HepG2 (cell line): Measurements from ENCODE around the gene ANXA9. TPM values are rescaled to one million over a fixed set of nuclear protein-coding genes. Genes with fewer than 3 reads are reported as not detected.
A peak's percentile ranks its signal among the peaks of the same experiment; 100 is the strongest.

Experiments used
- ESRRA ChIP-seq: sonication (generic); formaldehyde crosslinking; IDR thresholded peaks from 2 replicates; pipeline ENCODE4 v1.5.1; 2020; ENCODE audit warnings: mild to moderate bottlenecking, low read depth, missing genetic modification reagents
- FOXO4 ChIP-seq: sonication (generic); formaldehyde crosslinking; conservative IDR thresholded peaks from 2 replicates; pipeline ENCODE4 v1.8.1; 2023; ENCODE audit warnings: missing genetic modification reagents
- HIC2 ChIP-seq: sonication (generic); formaldehyde crosslinking; IDR thresholded peaks from 2 replicates; pipeline ENCODE4 v1.9.0; 2022; ENCODE audit warnings: low read depth, missing genetic modification reagents
- KMT2B ChIP-seq: IDR thresholded peaks from 2 replicates; pipeline ENCODE4 v1.6.1; 2016; ENCODE audit warnings: missing genetic modification reagents, missing compliant biosample characterization
- MIER3 ChIP-seq: IDR thresholded peaks from 2 replicates; pipeline ENCODE4 v1.6.1; 2016; ENCODE audit warnings: missing compliant biosample characterization, borderline replicate concordance
- RAD21 ChIP-seq: fragments of 450-650 bp; formaldehyde crosslinking; IDR thresholded peaks from 2 replicates; pipeline ENCODE4 v1.5.0; 2020; ENCODE audit warnings: mild to moderate bottlenecking
- SRY ChIP-seq: sonication (generic); formaldehyde crosslinking; IDR thresholded peaks from 2 replicates; pipeline ENCODE4 v1.8.0; 2022; ENCODE audit warnings: mild to moderate bottlenecking, missing genetic modification reagents
- XBP1 ChIP-seq: sonication (generic); formaldehyde crosslinking; IDR thresholded peaks from 2 replicates; pipeline ENCODE4 v1.5.0; 2020; ENCODE audit warnings: missing genetic modification reagents
- ZFP91 ChIP-seq: sonication (generic); formaldehyde crosslinking; IDR thresholded peaks from 2 replicates; pipeline ENCODE4 v1.9.0; 2022; ENCODE audit warnings: missing genetic modification reagents, mild to moderate bottlenecking, borderline replicate concordance
- ZNF34 ChIP-seq: sonication (generic); formaldehyde crosslinking; IDR thresholded peaks from 2 replicates; pipeline ENCODE4 v1.4.0; 2020; ENCODE audit warnings: mild to moderate bottlenecking, missing genetic modification reagents, borderline replicate concordance
- ZNF770 ChIP-seq: sonication (generic); formaldehyde crosslinking; IDR thresholded peaks from 2 replicates; pipeline ENCODE4 v1.5.0; 2020; ENCODE audit warnings: mild to moderate bottlenecking, missing genetic modification reagents
- polyA plus RNA-seq, 8 experiments: library from polyadenylated mRNA; depleted of rRNA in 3 of 8; stranded (reverse) in 7 of 8; unstranded in 1 of 8; fragments of >200 nt; fragmentation: Illumina TruSeq in 4 of 8; extraction: Trizol in 4 of 8; gene quantifications; 2 replicates each; pipeline versions ENCODE4 v1.2.1 to v1.2.3, GENCODE V29; 2011 to 2016; ENCODE audit warnings: low read depth in 4 of 8, missing spikeins in 1 of 8, mixed read lengths in 1 of 8; ENCODE audit not compliant: insufficient read depth in 1 of 8
- total RNA-seq, 5 experiments: library from RNA; depleted of rRNA; stranded (reverse); fragments of >200 nt; fragmentation: Illumina TruSeq; extraction: Trizol; gene quantifications; 2 replicates each; pipeline ENCODE4 v1.2.3, GENCODE V29; 2016; ENCODE audit warnings: low read depth in 1 of 5
- TF ChIP-seq, protein P1 (sequence below): IDR thresholded peaks from 2 replicates; pipeline ENCODE4 v1.6.1; 2016; ENCODE audit warnings: missing compliant biosample characterization, missing genetic modification reagents, borderline replicate concordance
- TF ChIP-seq, protein P2 (sequence below): sonication (generic); formaldehyde crosslinking; IDR thresholded peaks from 2 replicates; pipeline ENCODE4 v1.4.0; 2020; ENCODE audit warnings: mild to moderate bottlenecking, missing genetic modification reagents
- TF ChIP-seq, protein P3 (sequence below), 2 experiments: sonication (generic) in 1 of 2; formaldehyde crosslinking in 1 of 2; IDR thresholded peaks; 2 replicates each; pipeline versions ENCODE4 v1.4.0 to v1.6.1; 2018 to 2020; ENCODE audit warnings: missing genetic modification reagents in 2 of 2, borderline replicate concordance in 1 of 2, low read depth in 1 of 2, mild to moderate bottlenecking in 1 of 2, missing biosample characterization in 1 of 2

Gene ANXA9
- total and polyA plus RNA-seq, 2 of the 13 experiments (the other 11 are each of a cell fraction or from before 2014, with no cell fraction given) = 13.3 to 23.9 TPM

- TF ChIP-seq, protein P1, sequence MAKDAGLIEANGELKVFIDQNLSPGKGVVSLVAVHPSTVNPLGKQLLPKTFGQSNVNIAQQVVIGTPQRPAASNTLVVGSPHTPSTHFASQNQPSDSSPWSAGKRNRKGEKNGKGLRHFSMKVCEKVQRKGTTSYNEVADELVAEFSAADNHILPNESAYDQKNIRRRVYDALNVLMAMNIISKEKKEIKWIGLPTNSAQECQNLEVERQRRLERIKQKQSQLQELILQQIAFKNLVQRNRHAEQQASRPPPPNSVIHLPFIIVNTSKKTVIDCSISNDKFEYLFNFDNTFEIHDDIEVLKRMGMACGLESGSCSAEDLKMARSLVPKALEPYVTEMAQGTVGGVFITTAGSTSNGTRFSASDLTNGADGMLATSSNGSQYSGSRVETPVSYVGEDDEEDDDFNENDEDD (CRISPR knock-in tag) = no peak
- TF ChIP-seq ZNF34 (peak; percentile 70; the same call in 1 of the 2 replicates), HIC2 (0 out of 2 replicates have a peak, but pooled peaks have one; percentile 26), ESRRA (no peak; the same call in 1 of the 2 replicates), MIER3 (0 out of 2 replicates have a peak, but pooled peaks have one; percentile 66), RAD21 (peak; percentile 91), ZNF770 (CRISPR knock-in tag) (peak; percentile 65), ZFP91 (CRISPR knock-in tag) (peak; percentile 53; the same call in 1 of the 2 replicates), KMT2B (CRISPR knock-in tag) (peak; percentile 57; the same call in 1 of the 2 replicates), XBP1 (CRISPR knock-in tag) (no peak), FOXO4 (0 out of 2 replicates have a peak, but pooled peaks have one; percentile 41), SRY (0 out of 2 replicates have a peak, but pooled peaks have one; percentile 49)
- TF ChIP-seq, protein P2, sequence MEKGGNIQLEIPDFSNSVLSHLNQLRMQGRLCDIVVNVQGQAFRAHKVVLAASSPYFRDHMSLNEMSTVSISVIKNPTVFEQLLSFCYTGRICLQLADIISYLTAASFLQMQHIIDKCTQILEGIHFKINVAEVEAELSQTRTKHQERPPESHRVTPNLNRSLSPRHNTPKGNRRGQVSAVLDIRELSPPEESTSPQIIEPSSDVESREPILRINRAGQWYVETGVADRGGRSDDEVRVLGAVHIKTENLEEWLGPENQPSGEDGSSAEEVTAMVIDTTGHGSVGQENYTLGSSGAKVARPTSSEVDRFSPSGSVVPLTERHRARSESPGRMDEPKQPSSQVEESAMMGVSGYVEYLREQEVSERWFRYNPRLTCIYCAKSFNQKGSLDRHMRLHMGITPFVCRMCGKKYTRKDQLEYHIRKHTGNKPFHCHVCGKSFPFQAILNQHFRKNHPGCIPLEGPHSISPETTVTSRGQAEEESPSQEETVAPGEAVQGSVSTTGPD (CRISPR knock-in tag) = no peak
- TF ChIP-seq, protein P3, sequence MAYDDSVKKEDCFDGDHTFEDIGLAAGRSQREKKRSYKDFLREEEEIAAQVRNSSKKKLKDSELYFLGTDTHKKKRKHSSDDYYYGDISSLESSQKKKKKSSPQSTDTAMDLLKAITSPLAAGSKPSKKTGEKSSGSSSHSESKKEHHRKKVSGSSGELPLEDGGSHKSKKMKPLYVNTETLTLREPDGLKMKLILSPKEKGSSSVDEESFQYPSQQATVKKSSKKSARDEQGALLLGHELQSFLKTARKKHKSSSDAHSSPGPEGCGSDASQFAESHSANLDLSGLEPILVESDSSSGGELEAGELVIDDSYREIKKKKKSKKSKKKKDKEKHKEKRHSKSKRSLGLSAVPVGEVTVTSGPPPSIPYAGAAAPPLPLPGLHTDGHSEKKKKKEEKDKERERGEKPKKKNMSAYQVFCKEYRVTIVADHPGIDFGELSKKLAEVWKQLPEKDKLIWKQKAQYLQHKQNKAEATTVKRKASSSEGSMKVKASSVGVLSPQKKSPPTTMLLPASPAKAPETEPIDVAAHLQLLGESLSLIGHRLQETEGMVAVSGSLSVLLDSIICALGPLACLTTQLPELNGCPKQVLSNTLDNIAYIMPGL (CRISPR knock-in tag; IDR thresholded peaks at IDR 0.05; ENCODE audit: borderline replicate concordance in 1 of 2, low read depth in 1 of 2) = peak; percentile 97 to 99
Observed at GRCh38 chr1:150979092-150980056, 2.7 kb upstream of the ANXA9 start (continued).
